ENCODE measurements around the gene IL27RA. TPM values are rescaled to one million over a fixed set of nuclear protein-coding genes. Genes with fewer than 3 reads are reported as not detected.
"Not testable (repeated sequence)": the region's sequence is repeated elsewhere in the genome, so short reads cannot be mapped to it uniquely, and the experiment has no call there.

Gene IL27RA
- total and polyA plus RNA-seq, 11 donors: 2.4 to 8.2 (median 4.2) TPM

- H3K9me3 ChIP-seq: no peaks in the 10 kb centered on the region
- no peak overlapping the region for H3K27ac ChIP-seq
- peaks cover 0 to 7% (median 0%) of the 10 kb centered on the region in 9 donors for H3K27me3 ChIP-seq
- no peak for TF ChIP-seq POLR2A (IDR thresholded peaks at IDR 0.05)
- TF ChIP-seq CTCF (IDR thresholded peaks at IDR 0.05): no peak
- H3K4me1 ChIP-seq: peaks cover 0 to 19% (median 6%) of the 10 kb centered on the region in 12 donors
- DNase-seq (no peak), ATAC-seq (no peak)
- no peaks in the 10 kb centered on the region for H3K36me3 ChIP-seq
- no peak overlapping the region for H3K4me3 ChIP-seq
- 64 to 72% (median 67%) methylated on average over 4 of the region's 4 CpGs for WGBS, 4 donors
- intact Hi-C loops (cut with DNase I): no loop called here
Observed at GRCh38 chr19:14028901-14029300, 2.7 kb upstream of the IL27RA start.

GRCh38 chr19:14030997-14031718 lies 404 bp upstream of the IL27RA start:
- no peak for TF ChIP-seq POLR2A (IDR thresholded peaks at IDR 0.05)
- no peak for TF ChIP-seq CTCF (IDR thresholded peaks at IDR 0.05)
- H3K27ac ChIP-seq: peak overlapping the region; percentile 76 to 97 (median 90)
- H3K9me3 ChIP-seq: no peaks in the 10 kb centered on the region
- ATAC-seq: no peak
- no peak for DNase-seq
- intact Hi-C loops (cut with DNase I): no loop called here
- peaks cover 0 to 7% (median 0%) of the 10 kb centered on the region in 9 donors for H3K27me3 ChIP-seq
- H3K4me1 ChIP-seq: peaks cover 0 to 17% (median 8%) of the 10 kb centered on the region in 12 donors
- 24 to 65% (median 30%) methylated on average over 7 to 20 of the region's 20 CpGs for WGBS, 4 donors
- H3K4me3 ChIP-seq: peak overlapping the region; percentile 60 to 85 (median 70)
- no peaks in the 10 kb centered on the region for H3K36me3 ChIP-seq

GRCh38 chr19:14033946-14034345 lies 2.4 kb downstream of the IL27RA start:
- Histone ChIP-seq H3K36me3 (peaks cover 0 to 2% (median 0%) of the 10 kb centered on the region in 9 donors), H3K27ac (no peak overlapping the region), H3K4me1 (peaks cover 0 to 17% (median 8%) of the 10 kb centered on the region in 12 donors), H3K4me3 (no peak overlapping the region), H3K9me3 (no peaks in the 10 kb centered on the region), H3K27me3 (peaks cover 0 to 7% (median 0%) of the 10 kb centered on the region in 9 donors)
- intact Hi-C loops (cut with DNase I): no loop called here
- ATAC-seq: no peak
- no peak for TF ChIP-seq CTCF (IDR thresholded peaks at IDR 0.05)
- no peak for TF ChIP-seq POLR2A (IDR thresholded peaks at IDR 0.05)
- DNase-seq: no peak
- WGBS, 4 donors: 95 to 98% (median 97%) methylated on average over 2 of the region's 2 CpGs

- H3K4me3 ChIP-seq; intact Hi-C loops (cut with DNase I); DNase-seq; ATAC-seq; H3K27me3 ChIP-seq; H3K9me3 ChIP-seq: not testable (repeated sequence)
- Histone ChIP-seq H3K4me1 (peaks cover 0 to 17% (median 8%) of the 10 kb centered on the region in 12 donors), H3K36me3 (peaks cover 0 to 14% (median 0%) of the 10 kb centered on the region in 9 donors), H3K27ac (peak overlapping the region in 6 of 12 donors; percentile 18 to 57 (median 44))
- WGBS, 4 donors: 90 to 95% (median 92%) methylated on average over 12 of the region's 12 CpGs
Observed at GRCh38 chr19:14035159-14035558, 3.6 kb downstream of the IL27RA start.

Data from heart left ventricle (tissue), 16 donors.